RWPE2 (cell line): Measurements from ENCODE around the gene VPS37B.
A peak's percentile ranks its signal among the peaks of the same experiment; 100 is the strongest.

ENCODE experiments used
- ATAC-seq: fragments of 200-7000 bp; cut with Tn5 transposase; 3 replicates; pipeline ENCODE4 v1.9.1; 2021; ENCODE audit warnings: low read depth
- DNase-seq: peaks from one replicate; pipeline ENCODE4 v3.0.0-alpha.2; 2020; ENCODE audit warnings: low spot score
- H3K27ac ChIP-seq: fragments of 450-650 bp; 2 replicates; pipeline ENCODE4 v1.5.1; 2017; ENCODE audit warnings: mild to moderate bottlenecking; ENCODE audit not compliant: poor library complexity, severe bottlenecking
- H3K27me3 ChIP-seq: fragments of 250-450 bp; sonication (Bioruptor Pico); 2 replicates; pipeline ENCODE4 v1.5.1; 2021; ENCODE audit warnings: mild to moderate bottlenecking, moderate library complexity; ENCODE audit not compliant: insufficient read depth, poor library complexity, severe bottlenecking
- H3K36me3 ChIP-seq: fragments of 250-450 bp; sonication (Bioruptor Pico); 2 replicates; pipeline ENCODE4 v1.5.1; 2020; ENCODE audit warnings: low read depth, mild to moderate bottlenecking, moderate library complexity
- H3K4me1 ChIP-seq: fragments of 250-450 bp; sonication (Bioruptor Pico); 2 replicates; pipeline ENCODE4 v1.5.1; 2021; ENCODE audit warnings: mild to moderate bottlenecking, moderate library complexity; ENCODE audit not compliant: insufficient read depth, poor library complexity, severe bottlenecking
- H3K4me3 ChIP-seq: fragments of 250-450 bp; sonication (Bioruptor Pico); 2 replicates; pipeline ENCODE4 v1.5.1; 2021; ENCODE audit warnings: mild to moderate bottlenecking, moderate library complexity; ENCODE audit not compliant: severe bottlenecking
- H3K9me3 ChIP-seq: fragments of 250-450 bp; sonication (Bioruptor Pico); 2 replicates; pipeline ENCODE4 v1.5.1; 2021; ENCODE audit warnings: mild to moderate bottlenecking, moderate library complexity; ENCODE audit not compliant: severe bottlenecking
- CTCF ChIP-seq: fragments of 450-650 bp; IDR thresholded peaks from one replicate; pipeline ENCODE4 v1.5.1; 2017; ENCODE audit warnings: mild to moderate bottlenecking, moderate library complexity; ENCODE audit not compliant: poor library complexity, severe bottlenecking

Gene VPS37B

GRCh38 chr12:122854554-122854953, 41.4 kb downstream of the VPS37B start:
- TF ChIP-seq CTCF: no peak
- H3K27ac ChIP-seq: no peak overlapping the region
- no peak for DNase-seq
- no peaks in the 10 kb centered on the region for H3K27me3 ChIP-seq
- H3K4me3 ChIP-seq: no peak overlapping the region
- no peaks in the 10 kb centered on the region for H3K9me3 ChIP-seq
- H3K36me3 ChIP-seq: peaks cover 13% of the 10 kb centered on the region; the same call in 1 of the 2 replicates
- ATAC-seq: no peak
- peaks cover 8% of the 10 kb centered on the region for H3K4me1 ChIP-seq

GRCh38 chr12:122853582-122854245, 42.2 kb downstream of the VPS37B start:
- no peak overlapping the region for H3K4me3 ChIP-seq
- peaks cover 8% of the 10 kb centered on the region for H3K4me1 ChIP-seq
- DNase-seq: no peak
- H3K9me3 ChIP-seq: no peaks in the 10 kb centered on the region
- TF ChIP-seq CTCF: no peak
- no peaks in the 10 kb centered on the region for H3K27me3 ChIP-seq
- ATAC-seq: no peak
- peaks cover 13% of the 10 kb centered on the region; the same call in 1 of the 2 replicates for H3K36me3 ChIP-seq
- H3K27ac ChIP-seq: no peak overlapping the region

- Histone ChIP-seq H3K9me3 (no peaks in the 10 kb centered on the region), H3K27ac (peak overlapping the region; percentile 69), H3K4me1 (peaks cover 8% of the 10 kb centered on the region), H3K27me3 (no peaks in the 10 kb centered on the region), H3K4me3 (no peak overlapping the region), H3K36me3 (peaks cover 12% of the 10 kb centered on the region; the same call in 1 of the 2 replicates)
- DNase-seq (no peak), ATAC-seq (peak; percentile 24)
- TF ChIP-seq CTCF: no peak
These were observed 43.3 kb downstream of the VPS37B start for GRCh38 chr12:122852336-122853275.

DNA sequence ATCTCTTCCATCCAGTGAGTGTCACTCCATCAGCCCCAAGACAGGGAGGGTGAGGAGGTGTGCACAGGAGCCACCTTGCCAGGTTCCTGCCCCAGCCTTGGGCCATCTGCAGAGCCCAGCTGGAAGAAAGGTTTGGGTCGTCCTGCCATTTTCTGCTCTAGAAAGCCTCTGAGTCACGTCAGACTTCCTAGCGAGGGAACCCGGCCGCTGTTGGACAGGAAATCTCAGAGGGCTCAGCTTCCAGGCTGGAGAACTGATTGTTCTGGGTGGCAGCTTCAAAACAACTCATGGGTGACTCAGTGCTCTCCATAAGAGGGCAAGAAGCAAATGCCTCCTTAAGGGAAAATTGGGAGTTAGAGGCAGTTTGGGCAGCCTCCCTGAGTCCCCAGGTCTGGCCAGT, 44.1 kb downstream of the VPS37B start:
- TF ChIP-seq CTCF: no peak
- H3K4me1 ChIP-seq: peaks cover 8% of the 10 kb centered on the region
- ATAC-seq: peak; percentile 93
- peak overlapping the region; percentile 69 for H3K27ac ChIP-seq
- peaks cover 5% of the 10 kb centered on the region; the same call in 1 of the 2 replicates for H3K36me3 ChIP-seq
- no peaks in the 10 kb centered on the region for H3K27me3 ChIP-seq
- DNase-seq: no peak
- no peaks in the 10 kb centered on the region for H3K9me3 ChIP-seq
- no peak overlapping the region for H3K4me3 ChIP-seq
